ENCODE results near the gene B4GALT5. TPM values are rescaled to one million over a fixed set of nuclear protein-coding genes. Genes with fewer than 3 reads are reported as not detected.
A peak's percentile ranks its signal among the peaks of the same experiment; 100 is the strongest.

Gene B4GALT5
- total RNA-seq, 1 experiment from 2014 or later, result 92.5 TPM

DNA sequence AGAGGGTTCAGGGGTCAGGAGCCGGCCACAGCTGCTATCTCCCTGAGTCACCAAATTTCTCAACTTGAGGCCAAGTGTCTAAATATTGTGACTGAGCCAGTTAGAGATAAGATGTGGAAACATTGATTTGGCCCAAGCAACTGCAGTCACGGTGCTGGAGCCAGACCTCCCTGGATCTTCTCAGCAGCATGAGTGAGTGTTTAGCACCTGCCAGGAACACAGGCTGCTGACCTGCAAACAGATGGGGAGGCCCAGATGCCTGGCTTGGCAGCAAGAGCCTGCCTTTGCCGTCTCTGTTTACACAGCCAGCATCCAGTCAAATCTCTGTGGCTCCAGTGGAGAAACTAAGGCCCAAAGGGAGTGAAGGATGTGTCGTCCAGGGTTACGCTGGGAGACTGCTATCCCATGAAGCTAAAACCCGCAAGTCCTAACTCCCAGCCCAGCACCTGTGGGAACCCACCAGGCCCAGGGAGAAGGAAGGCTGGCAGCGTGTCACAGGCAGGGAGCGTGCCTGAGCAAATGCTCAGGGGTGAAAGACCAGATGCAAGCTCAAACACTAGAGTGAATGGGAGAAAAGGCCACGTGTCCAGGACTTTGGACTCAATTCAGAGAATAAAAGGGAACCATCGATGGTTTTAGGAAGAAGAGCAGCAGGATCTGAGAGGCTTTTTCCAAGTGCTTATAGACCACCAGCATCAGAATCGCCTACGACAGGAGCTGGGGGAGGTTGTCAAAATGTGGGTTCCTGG is 129.8 kb downstream of the B4GALT5 start (continued):
- no peak for TF ChIP-seq TCF7L2 (IDR thresholded peaks at IDR 0.05; ENCODE audit: borderline replicate concordance, extremely low read depth, insufficient read depth, insufficient read length)
- no peak for TF ChIP-seq CEBPB (IDR thresholded peaks at IDR 0.05; ENCODE audit: low read depth)
- TF ChIP-seq FOSL1 (IDR thresholded peaks at IDR 0.05; ENCODE audit: low read depth), result no peak
- no peak for TF ChIP-seq POLR2AphosphoS5 (IDR thresholded peaks at IDR 0.05; ENCODE audit: low read depth, low read length)
- no peak for TF ChIP-seq POLR2A (IDR thresholded peaks at IDR 0.05; ENCODE audit: borderline replicate concordance, extremely low read depth, insufficient read depth, insufficient read length)
- no peak for TF ChIP-seq JUND (IDR thresholded peaks at IDR 0.05)
- no peak for TF ChIP-seq SP1 (IDR thresholded peaks at IDR 0.05; ENCODE audit: low read depth)
- TF ChIP-seq RAD21 (IDR thresholded peaks at IDR 0.05; ENCODE audit: low read depth), result no peak
- TF ChIP-seq MAX (IDR thresholded peaks at IDR 0.05), result no peak
- TF ChIP-seq YY1 (IDR thresholded peaks at IDR 0.05; ENCODE audit: extremely low read depth, insufficient replicate concordance, low read depth, low read length), result no peak
- TF ChIP-seq CBX3 (IDR thresholded peaks at IDR 0.05; ENCODE audit: low read depth), result no peak
- TF ChIP-seq ELF1 (IDR thresholded peaks at IDR 0.05; ENCODE audit: borderline replicate concordance, low read depth), result no peak

GRCh38 chr20:49583343-49583668 is 130.4 kb downstream of the B4GALT5 start:
- no peaks in the 10 kb centered on the region for H3K36me3 ChIP-seq (ENCODE audit: control insufficient read depth in 1 of 2, insufficient read depth in 2 of 2, low read length in 2 of 2)
- H2AFZ ChIP-seq (ENCODE audit: low read depth, low read length, poor library complexity, severe bottlenecking), result no peak overlapping the region
- no peaks in the 10 kb centered on the region for H3K79me2 ChIP-seq (ENCODE audit: insufficient read depth, low read length)
- DNase-seq (ENCODE audit: low read depth, low spot score), result no peak
- ChIA-PET RAD21 (ENCODE audit: low non-redundant PET in 1 of 2, low total read pairs in 2 of 2, uncharacterized antibody in 2 of 2, unreplicated experiment in 2 of 2) (no interaction called here), POLR2A (no interaction called here), CTCF (no interaction called here)
- H3K9me3 ChIP-seq (ENCODE audit: control insufficient read depth in 1 of 2, insufficient read depth in 1 of 2, low read depth in 1 of 2, low read length in 2 of 2), result peaks cover 0 to 7% of the 10 kb centered on the region in 2 experiments; a peak in 1 of 4 replicates
- no peaks in the 10 kb centered on the region for H4K20me1 ChIP-seq (ENCODE audit: insufficient read depth)
- H3K27ac ChIP-seq (ENCODE audit: low read depth, low read length), result no peak overlapping the region
- intact Hi-C loops (cut with micrococcal nuclease), result no loop called here
- no peak overlapping the region for H3K9ac ChIP-seq (ENCODE audit: low read length)
- no TSS peak for BruUV-seq (replicated peaks)
- TF ChIP-seq JUND (IDR thresholded peaks at IDR 0.05) (no peak), EGR1 (IDR thresholded peaks at IDR 0.05; ENCODE audit: low read depth) (no peak), FOSL1 (IDR thresholded peaks at IDR 0.05; ENCODE audit: low read depth) (no peak), ELF1 (IDR thresholded peaks at IDR 0.05; ENCODE audit: borderline replicate concordance, low read depth) (no peak), SIN3A (IDR thresholded peaks at IDR 0.05; ENCODE audit: low read depth) (no peak), EZH2 (IDR thresholded peaks at IDR 0.05) (no peak), ZNF274 (IDR thresholded peaks at IDR 0.05; ENCODE audit: low read depth, low read length) (no peak), ZFX (IDR thresholded peaks at IDR 0.05) (no peak), YY1 (IDR thresholded peaks at IDR 0.05; ENCODE audit: extremely low read depth, insufficient replicate concordance, low read depth, low read length) (no peak)
- H3K27me3 ChIP-seq (ENCODE audit: insufficient read depth, low read length), result no peaks in the 10 kb centered on the region
- no peak for ATAC-seq
- H3K4me3 ChIP-seq (replicated peaks in 1 of 2; ENCODE audit: low read depth in 1 of 2, low read length in 2 of 2), result no peak overlapping the region
- H3K4me2 ChIP-seq (ENCODE audit: low read length), result peak overlapping the region; percentile 60
- peaks cover 7 to 17% of the 10 kb centered on the region in 2 experiments for H3K4me1 ChIP-seq (ENCODE audit: control insufficient read depth in 1 of 2, insufficient read depth in 2 of 2, low read length in 2 of 2)
- H3K9me2 ChIP-seq (ENCODE audit: insufficient read depth), result no peaks in the 10 kb centered on the region

Other genes starting within 250 kb of the B4GALT5 start
- 0.79 TPM for gene KCNB1, start 231.2 kb downstream of the B4GALT5 start, total RNA-seq (2021; ENCODE audit: unreplicated experiment)
- 0.25 TPM for gene PTGIS, start 145.7 kb downstream of the B4GALT5 start, total RNA-seq (2021; ENCODE audit: unreplicated experiment)
- gene SLC9A8, start 99.0 kb upstream of the B4GALT5 start, total RNA-seq (2021; ENCODE audit: unreplicated experiment), result 6.7 TPM
- 6.6 TPM for gene SPATA2, start 201.7 kb upstream of the B4GALT5 start, total RNA-seq (2021; ENCODE audit: unreplicated experiment)
- 66.8 TPM for gene RNF114, start 222.5 kb upstream of the B4GALT5 start, total RNA-seq (2021; ENCODE audit: unreplicated experiment)